ENCODE data around the gene MAPK4. TPM values are rescaled to one million over a fixed set of nuclear protein-coding genes. Genes with fewer than 3 reads are reported as not detected.
A peak's percentile ranks its signal among the peaks of the same experiment; 100 is the strongest.

Gene MAPK4
- polyA plus RNA-seq, 1 donor = 8.9 TPM

DNA sequence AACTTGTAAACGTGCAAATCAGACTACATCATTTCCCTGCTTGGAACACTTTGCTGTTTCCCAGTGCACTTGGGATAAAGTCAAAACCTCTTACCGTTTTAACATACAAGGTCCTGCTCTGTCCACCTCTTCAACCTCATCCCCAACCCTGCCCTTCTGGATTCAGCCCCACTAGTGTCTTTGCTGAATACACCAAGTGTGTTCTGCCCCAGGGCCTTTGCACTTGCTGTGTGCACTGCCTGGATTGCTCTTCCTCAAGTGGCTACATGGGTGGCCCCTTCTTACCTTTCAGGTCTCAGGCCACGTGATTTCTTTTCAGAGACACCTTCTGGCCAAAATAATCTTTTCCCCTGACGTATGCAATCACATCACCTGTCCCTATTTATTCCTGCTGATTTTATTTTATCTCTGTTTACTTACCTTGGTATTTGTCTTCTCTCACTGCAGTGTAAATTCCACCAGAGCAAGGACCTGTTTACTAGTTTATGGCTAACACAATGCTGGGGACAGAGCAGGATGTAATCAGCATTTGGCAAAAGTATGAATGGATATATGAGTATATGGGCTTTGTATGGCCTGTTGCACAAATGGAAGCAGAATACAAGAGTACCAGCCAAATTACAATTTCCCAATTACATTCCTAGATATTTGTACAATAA is 63.9 kb downstream of the MAPK4 start:
- DNase-seq = no peak

DNA sequence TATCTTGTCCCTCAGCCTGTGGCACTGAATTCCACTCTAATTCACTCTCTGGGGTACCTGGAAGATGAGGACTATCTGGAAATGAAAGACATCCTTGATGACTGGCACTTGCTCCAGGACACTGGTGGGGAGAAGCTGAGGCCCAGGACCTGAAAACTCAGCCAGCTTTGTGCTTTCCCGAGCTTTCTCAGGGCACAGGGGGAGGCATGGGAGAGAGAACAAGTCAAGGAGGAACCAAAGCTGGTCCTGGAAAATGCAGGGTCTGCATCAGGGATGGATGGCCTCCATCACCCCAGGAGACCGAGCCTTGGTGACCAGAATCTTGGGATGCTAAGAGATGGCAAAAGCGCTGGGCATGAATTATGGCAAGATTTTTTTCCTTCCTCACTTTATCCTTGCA is 65.1 kb downstream of the MAPK4 start:
- DNase-seq = no peak

DNA sequence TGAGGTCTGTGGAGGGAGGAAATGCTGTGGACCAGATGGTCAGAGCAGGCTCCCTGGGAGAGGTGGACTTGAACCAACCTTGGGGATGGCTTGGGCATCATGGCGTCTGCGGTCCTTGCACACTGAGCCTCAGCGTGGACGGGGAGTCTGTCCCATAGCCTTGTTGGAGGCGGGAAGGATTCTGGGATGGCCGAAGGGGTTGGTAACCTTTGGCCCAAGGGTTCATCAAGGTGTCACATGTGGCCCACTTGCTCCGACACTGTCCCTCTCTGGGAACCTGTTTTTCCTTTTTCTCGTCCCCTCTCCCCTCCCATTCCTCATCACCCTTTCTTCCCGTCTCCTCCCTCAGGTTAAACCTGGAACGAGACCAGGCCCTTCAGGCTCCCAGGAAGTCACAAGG is 66.4 kb downstream of the MAPK4 start:
- no peak for DNase-seq

DNA sequence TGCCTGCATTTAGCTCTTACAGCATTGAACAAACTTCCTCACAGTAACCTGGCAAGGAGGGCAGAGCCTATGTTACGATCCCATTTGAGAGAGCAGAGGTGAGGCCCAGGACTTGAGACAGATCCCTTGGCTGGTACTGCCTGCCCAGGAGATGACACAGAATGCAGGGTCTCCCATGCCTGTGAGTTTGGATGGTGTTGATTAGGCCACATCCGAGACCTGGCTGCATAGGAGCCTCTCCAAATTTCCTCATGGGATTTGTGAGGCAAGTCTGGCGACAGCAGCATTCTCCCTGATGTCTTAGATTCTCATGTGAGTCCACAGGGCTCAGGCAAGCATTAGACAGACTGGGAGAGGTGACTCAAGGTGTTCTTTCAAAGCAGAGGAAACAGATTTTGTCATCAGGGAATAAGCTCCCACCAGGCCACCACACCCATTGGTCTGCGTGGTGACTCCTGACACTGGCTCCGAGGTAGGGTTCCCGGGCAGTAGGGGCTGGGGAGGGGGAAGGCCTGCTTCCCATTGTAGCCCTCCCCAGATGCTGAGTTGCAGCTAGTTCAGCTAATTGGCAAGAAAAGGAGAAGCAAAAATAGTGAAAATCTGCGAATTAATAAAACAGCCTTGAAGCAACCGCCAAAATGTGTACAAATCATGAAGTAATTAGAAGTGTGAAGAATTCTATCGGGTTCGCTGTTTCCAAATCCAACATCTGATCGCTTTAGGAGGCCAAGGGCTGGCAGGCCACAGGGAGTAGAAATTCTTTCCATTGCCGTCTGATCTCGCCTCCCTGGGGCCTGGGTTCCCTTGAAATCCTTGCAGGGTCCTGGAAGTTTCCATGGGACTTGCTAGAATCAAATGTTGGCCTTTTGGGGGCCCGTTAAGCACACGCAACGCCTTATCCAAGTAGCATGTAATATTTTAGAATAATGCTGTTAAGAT is 68.0 kb downstream of the MAPK4 start:
- no peak for DNase-seq

DNA sequence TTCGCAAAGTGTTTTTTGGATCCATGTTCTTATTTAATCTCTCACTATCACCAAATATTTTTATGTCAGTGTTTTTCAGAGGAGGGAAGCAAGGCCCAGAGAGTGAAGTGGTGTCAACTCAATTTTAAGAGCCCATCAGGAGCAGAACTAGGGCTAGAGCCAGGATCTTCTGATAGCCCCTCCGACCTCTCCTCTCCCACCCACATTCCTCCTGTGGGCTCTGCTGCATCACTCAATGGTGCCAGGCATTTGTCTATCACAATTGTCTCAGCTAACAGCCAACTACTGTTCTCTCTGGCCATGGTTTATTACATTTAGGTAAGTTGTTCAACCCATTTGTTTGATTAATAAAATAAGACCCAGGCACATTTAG is 68.6 kb downstream of the MAPK4 start:
- no peak for DNase-seq

DNA sequence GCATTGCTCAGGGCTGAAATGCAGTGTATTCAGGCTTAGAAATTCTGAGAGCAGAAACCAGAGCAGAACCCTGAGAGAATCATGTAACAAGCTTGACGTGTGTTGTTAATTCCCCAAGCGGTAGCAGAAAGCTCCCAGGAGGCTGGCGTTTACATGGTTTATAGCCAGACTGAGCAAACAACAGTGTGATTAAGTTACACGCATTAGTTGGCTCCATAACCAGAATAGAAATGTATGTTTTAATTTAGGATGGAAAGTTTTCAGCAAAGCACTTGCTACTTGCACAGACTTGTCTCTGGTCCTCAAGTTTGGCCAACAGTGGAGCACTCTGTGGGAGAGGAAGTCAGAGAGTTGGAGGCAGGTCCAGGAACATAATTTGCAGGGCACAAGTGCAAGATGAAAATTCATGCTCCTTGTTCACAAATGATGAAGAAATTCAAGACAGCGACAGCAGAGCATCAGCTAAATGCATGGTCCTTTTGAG is 69.3 kb downstream of the MAPK4 start:
- DNase-seq = peak; percentile 30

DNA sequence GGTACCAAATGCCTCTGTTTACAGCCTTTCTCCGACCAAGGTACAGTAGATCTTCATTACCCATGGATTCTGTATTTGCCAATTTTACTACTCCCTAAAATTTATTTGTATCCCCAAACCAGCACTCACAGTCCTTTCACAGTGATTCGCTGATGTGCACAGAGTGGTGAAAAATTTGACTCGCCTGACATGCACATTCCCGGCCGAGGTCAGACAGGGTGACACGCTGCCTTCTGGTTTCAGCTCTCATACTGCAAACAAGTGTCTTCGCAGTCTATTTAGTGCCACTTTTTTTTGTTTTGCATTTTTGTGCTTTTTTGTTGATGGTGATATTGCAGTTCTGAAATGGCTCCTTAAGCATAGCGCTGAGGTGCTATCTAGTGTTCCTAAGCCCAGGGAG is 71.0 kb downstream of the MAPK4 start:
- no peak for DNase-seq

DNA sequence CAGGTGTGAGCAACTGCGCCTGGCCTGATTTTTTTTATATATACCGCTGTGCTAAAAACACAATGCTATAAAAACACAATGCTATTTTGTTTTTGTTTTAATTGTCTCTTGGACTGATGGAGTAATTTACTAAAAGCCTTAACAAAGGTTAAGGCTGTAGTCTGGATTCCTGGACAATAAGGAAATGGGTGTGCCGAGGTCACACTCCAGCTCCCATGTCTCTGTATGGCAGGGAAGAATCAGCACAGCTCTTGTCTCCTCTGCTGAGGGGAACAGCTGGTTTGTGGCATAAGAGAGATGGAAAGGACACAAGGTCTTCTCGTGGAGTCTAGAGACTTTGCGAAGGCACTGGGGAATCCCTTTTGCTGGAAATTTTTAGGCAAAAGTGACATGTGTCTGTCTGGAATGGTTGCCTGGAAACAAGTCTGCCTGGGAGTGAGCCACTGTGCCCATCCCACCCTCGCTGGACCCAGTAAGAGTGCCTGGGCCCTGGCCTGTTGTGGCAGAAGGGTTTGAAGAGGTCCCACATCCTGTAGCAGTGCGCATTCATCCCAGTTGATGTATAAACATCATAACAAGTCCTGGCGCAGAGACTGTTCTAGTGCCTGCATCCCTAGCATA is 73.1 kb downstream of the MAPK4 start:
- DNase-seq = no peak

DNA sequence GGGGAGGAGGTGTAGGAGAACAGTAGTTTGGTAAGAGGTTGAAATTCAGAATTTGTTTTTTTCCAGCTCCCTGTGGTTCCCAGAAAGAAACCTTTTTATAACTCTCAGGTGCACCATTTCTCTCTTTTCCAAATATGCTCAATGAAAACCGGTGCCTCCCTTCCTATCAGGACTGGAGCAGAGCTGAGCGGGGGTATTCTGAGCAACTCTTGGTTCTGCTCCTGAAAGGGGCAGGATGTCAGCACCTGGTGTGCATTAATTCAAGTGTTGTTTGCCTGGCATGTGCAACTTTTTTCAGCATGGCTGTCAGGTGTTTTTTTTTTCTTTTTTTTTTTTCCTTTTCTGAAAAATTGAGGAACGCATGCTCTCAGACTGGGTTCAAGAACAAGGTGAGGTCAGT is 74.1 kb downstream of the MAPK4 start:
- DNase-seq = no peak

DNA sequence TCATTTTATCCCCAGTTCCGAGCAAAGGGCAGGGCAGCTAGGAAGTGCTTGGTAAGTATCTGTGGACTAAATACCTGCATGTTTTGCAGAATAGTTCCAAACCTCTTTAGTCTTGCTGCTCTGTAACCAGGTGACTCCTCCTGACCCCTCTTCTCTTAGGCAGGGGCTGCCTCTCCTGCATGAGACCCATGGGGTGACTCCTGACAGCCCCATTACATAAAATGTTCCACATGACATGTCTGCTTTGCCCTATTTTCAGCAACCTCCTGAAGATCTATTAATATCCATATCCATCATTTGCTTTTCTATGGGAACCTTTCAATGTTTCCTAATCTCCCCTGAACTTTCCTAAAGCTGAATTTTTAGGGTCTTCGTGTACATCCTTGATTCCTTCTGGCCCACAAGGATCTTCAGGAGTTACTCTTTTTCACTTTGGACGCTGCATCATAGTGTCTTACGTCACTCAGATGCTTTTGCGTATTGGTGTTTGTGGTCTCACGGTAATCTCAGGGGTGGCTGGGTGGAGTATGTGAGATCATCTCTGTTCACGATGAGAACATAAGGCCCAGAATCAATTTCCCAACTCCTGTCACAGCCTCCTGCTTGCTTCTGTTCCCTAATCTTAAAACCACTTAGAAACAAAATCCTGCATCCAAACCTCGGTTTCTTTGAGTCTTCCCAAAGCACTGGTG is 76.6 kb downstream of the MAPK4 start:
- no peak for DNase-seq

DNA sequence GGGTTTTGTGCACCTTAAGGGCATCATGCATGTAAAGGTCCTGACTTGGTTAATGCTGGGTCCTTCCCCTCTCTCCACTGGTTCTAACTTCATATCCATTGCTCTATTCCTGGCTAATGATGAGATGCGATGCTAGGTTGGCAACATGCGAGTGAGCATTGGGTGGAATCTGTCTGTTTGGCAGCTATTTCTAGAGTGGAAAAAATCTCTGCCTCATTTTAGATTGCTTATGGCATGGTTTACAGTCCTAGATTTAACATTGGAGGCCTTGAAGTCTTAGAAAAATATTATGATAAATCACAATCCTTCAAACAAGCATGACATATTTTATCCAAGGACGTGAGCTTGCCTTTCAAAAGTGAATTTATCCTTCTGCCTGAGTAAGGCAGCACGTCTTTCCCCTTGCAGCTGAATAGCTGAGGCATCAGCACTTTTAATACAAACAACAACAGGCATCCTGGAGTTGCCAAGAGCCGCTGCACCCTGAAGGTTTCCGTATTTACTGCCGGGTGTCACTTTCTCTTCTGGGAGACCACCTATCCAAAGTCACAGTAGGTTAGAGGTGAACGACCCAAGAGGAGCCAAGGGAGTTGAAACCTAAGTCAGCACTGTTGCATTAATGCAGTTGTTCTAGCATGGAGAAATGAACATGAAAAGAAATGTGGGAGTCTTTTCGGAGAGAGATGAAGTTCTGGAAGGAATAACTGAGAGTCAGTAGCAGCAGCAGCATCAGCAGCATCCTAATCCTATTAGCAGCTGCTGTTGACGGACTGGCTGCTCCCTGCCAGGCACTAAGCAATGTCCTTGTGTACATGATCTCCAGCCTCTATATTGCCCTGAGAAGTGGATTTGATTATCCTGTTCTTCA is 78.4 kb downstream of the MAPK4 start:
- DNase-seq = no peak

DNA sequence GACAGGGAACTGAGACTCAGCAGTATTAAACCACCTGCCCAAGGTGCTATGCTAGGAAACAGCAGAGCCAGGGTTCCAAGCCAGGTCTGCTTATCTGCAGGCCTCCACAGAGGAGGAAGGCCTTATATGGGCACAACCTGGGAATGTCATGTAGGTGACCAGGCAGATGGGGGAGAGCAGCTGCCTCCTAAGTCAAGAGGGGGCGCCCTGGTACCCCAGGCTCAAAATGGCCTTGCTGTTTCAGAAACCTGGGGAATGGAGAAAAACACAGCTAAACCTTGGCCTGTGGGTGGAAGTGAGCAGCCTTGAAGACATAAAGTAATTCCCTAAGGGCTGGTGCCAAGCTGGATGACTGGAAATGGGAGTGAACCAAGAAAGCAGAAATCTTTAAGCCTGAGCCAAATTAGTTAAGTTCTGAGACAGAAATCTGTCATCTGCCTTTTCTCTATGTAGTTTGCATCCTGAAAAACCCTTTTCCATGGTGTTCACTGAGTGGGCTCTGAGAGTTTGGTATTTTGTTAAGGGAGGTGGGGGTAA is 79.1 kb downstream of the MAPK4 start:
- no peak for DNase-seq

DNA sequence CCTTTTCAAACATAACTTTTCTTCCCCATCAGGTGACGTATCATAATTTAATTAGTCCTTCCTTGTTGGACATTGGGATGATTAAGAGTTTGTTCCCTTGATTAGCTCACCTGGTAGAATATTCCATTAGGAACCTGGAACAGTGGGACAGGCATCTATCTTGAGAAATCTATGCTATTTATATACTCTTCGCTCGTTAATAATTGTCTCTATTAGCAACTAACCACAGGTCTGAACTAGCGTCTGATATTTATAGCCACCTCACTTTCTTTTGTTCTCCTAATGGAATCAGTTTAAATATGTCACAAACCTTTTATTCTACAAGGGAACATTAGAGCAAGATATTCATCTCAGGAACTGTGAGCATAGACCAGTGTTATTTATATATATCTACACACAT is 79.8 kb downstream of the MAPK4 start:
- DNase-seq = no peak

DNA sequence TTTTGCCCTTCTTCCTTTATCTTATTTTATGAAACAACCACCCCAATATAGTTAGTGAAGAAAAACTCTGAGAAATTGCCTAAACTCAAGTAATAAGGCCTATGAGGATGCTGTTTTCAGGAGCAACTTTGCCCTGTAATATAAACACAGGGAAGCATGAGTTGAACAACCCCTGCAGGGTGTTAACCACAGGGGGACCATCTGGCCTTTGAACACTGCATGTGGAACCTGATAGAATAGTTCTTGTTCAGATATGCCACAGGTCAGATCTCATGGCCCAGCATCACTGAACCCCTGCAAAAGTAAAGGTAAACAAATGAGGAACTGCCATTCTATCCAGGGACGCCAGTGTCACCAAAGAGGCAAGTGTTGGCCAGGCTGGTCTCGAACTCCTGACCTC is 82.6 kb downstream of the MAPK4 start:
- DNase-seq = no peak

DNA sequence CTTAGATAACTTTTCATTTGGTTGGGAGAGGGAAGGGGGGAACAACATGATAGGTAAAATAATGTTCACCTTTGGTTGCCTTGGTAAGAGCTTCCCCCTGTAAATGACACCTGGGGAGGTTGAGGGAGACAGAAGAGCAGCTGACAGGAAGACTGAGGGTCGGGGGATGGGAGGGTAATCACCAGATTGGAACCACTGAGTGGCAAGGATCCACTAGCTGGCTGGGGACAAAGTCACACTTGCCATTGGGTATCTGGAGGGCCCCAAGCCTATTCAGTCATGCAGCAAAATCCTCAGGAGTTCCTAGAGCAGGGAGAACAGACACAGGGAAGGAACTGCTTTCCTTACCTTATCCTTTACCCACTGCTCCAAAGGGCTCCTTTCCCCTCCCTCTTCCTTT is 84.3 kb downstream of the MAPK4 start:
- no peak for DNase-seq

DNA sequence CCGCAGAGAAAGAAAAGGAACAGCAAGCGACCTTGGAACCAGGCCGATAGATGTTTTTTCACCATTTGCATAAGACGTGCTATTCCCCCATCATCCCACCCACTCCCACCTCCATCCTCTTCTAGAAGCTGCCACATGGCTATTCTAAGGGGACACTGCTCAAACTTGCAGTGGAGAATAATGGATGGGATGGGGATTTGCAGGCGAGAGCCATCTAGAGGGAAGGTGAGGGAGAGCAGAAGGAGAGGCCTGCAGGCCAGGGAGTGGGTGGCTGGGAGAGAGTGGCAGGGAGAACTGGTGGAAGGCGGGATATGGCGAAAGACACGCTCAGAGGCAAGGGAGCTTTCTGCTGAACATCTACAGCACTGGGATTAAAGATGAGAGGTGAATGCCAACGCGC is 84.9 kb downstream of the MAPK4 start:
- DNase-seq = no peak

DNA sequence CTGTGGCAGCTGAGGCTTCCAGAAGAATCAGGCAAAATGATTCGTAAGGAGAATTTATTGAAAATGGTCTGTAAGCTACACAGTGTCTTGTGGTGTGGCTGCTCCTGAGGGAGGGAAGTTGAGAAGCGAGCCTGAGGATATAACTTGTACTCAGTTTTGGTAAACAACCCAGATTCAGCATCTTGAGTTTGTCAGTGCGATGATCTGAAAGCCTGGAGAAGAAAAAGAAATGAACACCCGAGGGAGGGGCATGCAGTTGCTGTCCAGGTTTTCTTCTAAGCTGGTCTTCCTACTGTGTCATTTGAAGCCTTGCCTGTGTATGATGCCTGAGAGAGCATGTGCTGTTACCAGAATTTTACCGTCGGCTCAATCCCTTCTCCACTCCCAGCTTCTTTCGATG is 87.3 kb downstream of the MAPK4 start:
- DNase-seq = no peak

DNA sequence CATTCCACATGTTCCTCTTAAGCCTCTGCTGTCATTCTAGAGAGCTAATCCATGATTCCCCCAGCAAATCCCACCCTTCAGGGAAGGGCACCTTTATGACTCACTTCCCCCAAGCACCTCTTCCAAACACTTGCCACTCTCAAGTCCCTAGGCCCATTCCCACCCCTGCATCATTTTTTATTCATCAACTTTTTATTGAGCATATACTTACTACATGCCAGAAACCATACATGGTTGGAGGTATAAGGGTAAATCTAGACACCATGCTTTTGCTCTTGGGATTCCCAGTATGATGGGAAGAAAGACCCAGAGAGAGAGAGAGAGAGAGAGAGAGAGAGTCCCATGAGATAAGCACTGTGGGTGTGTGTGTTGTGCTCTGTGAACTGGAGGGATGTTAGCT is 87.9 kb downstream of the MAPK4 start:
- no peak for DNase-seq

DNA sequence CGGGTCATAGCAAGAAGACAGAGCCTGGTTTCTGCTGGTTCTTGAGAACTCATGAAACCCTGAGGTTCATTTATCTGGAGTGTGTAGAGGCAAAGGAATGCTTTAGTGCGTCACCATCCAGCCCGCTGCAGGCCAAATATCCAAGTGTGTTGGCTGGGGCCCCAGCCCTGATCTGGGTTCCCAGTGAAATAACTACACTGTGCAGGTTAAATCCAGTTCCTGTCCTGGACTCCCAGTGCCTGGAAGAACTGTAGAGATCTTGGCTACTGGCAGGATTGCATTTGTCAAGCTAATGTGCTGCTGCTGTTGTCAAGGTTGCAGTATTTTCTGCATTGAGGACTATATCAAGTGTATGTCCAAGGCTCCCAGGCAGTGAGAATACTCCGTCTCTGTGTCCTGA is 89.9 kb downstream of the MAPK4 start:
- no peak for DNase-seq

DNA sequence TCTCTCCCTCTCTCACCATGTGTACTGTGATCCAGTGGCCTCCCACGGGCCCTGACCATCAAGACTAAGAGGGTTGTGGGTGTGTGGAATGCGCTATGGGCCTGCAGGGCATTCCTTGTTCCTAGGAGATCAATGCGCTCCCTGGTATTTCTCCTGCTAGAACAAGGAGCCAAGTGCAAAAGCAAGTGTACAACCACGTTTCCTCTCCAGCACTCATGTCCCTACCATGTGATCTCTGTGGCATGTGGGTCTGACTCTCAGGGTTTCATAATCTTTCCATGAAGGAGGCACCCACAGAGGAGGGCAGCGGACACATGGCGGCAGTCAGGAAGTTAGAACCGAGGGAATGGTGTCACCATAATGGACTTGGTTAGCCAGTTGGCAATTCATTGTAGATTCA is 91.4 kb downstream of the MAPK4 start:
- no peak for DNase-seq

DNA sequence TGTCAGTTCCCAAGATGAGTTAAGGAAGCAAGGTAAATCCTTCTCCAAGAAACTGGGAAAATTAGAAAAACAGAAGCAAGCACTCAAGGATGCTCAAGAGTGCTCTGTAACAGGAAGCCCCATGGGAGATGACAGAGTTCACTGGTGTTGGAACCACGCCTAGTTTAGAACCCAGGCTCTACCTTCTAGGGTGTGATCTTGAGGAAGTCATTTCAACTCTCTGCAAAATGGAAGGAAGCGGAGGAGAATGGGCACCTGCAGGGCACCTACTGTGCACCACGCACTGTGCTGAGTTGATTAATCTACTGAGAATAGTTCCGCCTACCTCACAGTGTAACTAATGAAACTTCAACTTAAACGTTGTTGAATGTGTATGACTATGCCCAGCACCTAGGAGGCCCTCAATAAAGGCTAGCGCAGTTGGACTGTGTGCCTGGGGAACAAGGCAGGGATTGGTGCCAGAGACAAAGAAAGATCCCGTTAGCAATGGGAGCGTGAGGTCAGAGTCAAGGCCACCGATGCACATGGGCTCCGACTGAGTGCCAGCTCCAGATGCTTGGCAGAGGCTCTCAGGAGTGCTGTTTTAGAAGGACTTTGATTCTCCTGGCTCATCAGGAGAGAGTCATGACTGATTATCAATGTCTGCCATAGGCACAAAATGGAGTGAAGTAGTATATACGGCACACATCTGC is 93.7 kb downstream of the MAPK4 start:
- no peak for DNase-seq
